Calu3 (cell line): Measurements from ENCODE around the gene CHD1. TPM values are rescaled to one million over a fixed set of nuclear protein-coding genes. Genes with fewer than 3 reads are reported as not detected.

ENCODE experiments used
- BruUV-seq: library from RNA; stranded (reverse); fragments of 400-500 nt; replicated peaks from 2 replicates; lab custom pipeline; 2021; lab: Mats Ljungman, UMichigan
- CTCF ChIA-PET: fragments of 300-600 bp; sonication (Branson Sonifier 250); formaldehyde crosslinking; loops from one replicate; lab custom pipeline; 2022; ENCODE audit warnings: antibody characterized with exemption; lab: Charles Lee
- DNase-seq: peaks from one replicate; pipeline ENCODE4 v3.0.0; 2022
- H3K27ac Mint-ChIP-seq: one replicate; pipeline ENCODE4 v1.8.0; 2022; ENCODE audit warnings: mixed read lengths; ENCODE audit not compliant: unreplicated experiment
- H3K27me3 Mint-ChIP-seq: one replicate; pipeline ENCODE4 v1.8.0; 2022; ENCODE audit warnings: mixed read lengths; ENCODE audit not compliant: unreplicated experiment
- H3K36me3 Mint-ChIP-seq: one replicate; pipeline ENCODE4 v1.8.0; 2022; ENCODE audit warnings: mild to moderate bottlenecking, moderate library complexity, mixed read lengths; ENCODE audit not compliant: insufficient read depth, unreplicated experiment
- H3K4me1 Mint-ChIP-seq: one replicate; pipeline ENCODE4 v1.8.0; 2022; ENCODE audit warnings: mild to moderate bottlenecking, low read depth, mixed read lengths; ENCODE audit not compliant: unreplicated experiment
- H3K4me3 Mint-ChIP-seq: one replicate; pipeline ENCODE4 v1.8.0; 2022; ENCODE audit warnings: mild to moderate bottlenecking, low read depth, moderate library complexity, mixed read lengths; ENCODE audit not compliant: unreplicated experiment
- H3K9me3 Mint-ChIP-seq: one replicate; pipeline ENCODE4 v1.8.0; 2022; ENCODE audit warnings: low read depth, mixed read lengths; ENCODE audit not compliant: unreplicated experiment
- intact Hi-C: fragments of 100-400 bp; cut with micrococcal nuclease; formaldehyde crosslinking; loops from one replicate; pipeline ENCODE4 v1.10.0; 2022; ENCODE audit not compliant: unreplicated experiment
- total RNA-seq: library from RNA; stranded (reverse); gene quantifications from 2 replicates; pipeline ENCODE4 v1.2.3, GENCODE V29; 2022
- TF ChIP-seq, protein P1 (sequence below): fragments of 200-600 bp; IDR thresholded peaks from one replicate; pipeline ENCODE4 v1.8.0; 2022; ENCODE audit warnings: antibody characterized with exemption; ENCODE audit not compliant: unreplicated experiment

The CHD1 gene
- total RNA-seq, 1 experiment from 2014 or later = 79.7 TPM

DNA sequence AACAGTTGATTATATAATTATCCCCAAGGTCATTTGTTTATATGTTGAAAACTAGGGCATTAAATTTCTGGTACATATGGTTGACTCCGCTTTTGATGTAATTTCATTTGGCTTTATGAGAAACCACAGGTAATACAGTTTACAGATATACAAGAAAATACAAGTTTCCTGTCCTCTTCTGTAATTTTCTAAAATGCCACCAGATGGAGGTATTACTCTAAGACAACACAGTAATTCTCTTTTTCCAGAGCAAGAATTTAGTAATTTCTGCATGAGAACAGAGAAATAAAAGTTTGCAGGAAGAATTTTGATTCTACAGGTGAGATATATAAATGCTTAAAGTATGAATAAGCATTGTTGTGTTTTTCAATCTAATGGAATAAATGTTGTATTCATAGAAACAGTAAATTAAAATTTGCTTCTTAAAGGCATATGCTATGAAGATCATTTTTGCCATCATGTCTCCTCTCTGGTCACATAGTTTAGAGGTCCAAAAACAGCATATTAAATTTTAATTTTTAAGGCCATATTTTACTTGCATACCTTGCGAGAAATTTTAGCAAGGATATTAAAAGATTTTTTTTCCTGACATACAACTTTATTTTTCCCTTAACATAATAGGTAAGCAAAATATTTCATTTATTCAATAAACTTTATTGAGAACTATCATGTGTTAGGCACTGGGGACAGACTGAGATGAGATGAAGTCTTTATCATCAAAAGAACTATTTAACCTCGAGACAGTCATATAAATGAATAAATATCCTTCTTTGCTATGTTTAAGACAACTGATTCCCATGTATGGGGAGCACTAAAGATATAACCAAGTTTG is 22.7 kb downstream of the CHD1 start:
- Mint-ChIP-seq H3K9me3 (no peaks in the 10 kb centered on the region), H3K27me3 (no peaks in the 10 kb centered on the region), H3K27ac (peak overlapping the region; percentile 76), H3K4me3 (peak overlapping the region; percentile 27), H3K4me1 (peaks cover 55% of the 10 kb centered on the region), H3K36me3 (peaks cover 48% of the 10 kb centered on the region)
- TF ChIP-seq, protein P1, sequence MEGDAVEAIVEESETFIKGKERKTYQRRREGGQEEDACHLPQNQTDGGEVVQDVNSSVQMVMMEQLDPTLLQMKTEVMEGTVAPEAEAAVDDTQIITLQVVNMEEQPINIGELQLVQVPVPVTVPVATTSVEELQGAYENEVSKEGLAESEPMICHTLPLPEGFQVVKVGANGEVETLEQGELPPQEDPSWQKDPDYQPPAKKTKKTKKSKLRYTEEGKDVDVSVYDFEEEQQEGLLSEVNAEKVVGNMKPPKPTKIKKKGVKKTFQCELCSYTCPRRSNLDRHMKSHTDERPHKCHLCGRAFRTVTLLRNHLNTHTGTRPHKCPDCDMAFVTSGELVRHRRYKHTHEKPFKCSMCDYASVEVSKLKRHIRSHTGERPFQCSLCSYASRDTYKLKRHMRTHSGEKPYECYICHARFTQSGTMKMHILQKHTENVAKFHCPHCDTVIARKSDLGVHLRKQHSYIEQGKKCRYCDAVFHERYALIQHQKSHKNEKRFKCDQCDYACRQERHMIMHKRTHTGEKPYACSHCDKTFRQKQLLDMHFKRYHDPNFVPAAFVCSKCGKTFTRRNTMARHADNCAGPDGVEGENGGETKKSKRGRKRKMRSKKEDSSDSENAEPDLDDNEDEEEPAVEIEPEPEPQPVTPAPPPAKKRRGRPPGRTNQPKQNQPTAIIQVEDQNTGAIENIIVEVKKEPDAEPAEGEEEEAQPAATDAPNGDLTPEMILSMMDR = peak; percentile 72
- no peak for DNase-seq
- intact Hi-C loops = loop anchor here (1.0 to 2.0 kb wide), 4 partner anchors 15 to 154 kb away; no protein-coding TSS in a partner anchor
- CTCF ChIA-PET = interaction anchor here (0.6 to 1.2 kb wide), 2 partner anchors 127 to 1723 kb away, joined by 3 to 5 read pairs; partner anchors contain the start of gene RIOK2
- no TSS peak for BruUV-seq

DNA sequence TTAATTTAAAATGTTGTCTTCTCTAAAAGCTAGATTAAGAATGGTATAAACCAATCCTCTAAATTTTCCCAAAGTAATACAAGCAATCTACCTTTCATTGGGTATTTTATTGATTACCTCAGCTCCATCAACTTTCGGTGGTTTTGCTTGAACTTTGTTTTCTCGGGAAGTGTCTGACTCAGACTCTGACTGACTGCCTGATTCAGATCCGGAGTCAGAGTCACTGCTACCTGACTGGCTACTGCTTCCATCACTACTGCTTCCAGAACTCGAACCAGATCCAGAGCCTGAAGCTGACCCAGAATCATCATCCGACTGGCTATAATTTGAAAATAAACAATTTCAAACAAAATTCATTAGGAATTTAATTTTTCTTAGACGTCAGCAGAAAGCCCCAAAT is 24.0 kb downstream of the CHD1 start:
- peak; percentile 46 for DNase-seq
- Mint-ChIP-seq H3K27ac (peak overlapping the region; percentile 76), H3K36me3 (peaks cover 60% of the 10 kb centered on the region), H3K27me3 (no peaks in the 10 kb centered on the region), H3K9me3 (no peaks in the 10 kb centered on the region), H3K4me3 (no peak overlapping the region), H3K4me1 (peaks cover 55% of the 10 kb centered on the region)
- CTCF ChIA-PET = interaction anchor here (0.8 to 1.9 kb wide), 6 partner anchors 9 to 155 kb away, joined by 3 to 8 read pairs (median 4); no protein-coding TSS in a partner anchor
- intact Hi-C loops = loop anchor here (2.0 kb wide), 1 partner anchor 22 kb away; no protein-coding TSS in a partner anchor
- no TSS peak for BruUV-seq
- TF ChIP-seq, protein P1 = no peak

DNA sequence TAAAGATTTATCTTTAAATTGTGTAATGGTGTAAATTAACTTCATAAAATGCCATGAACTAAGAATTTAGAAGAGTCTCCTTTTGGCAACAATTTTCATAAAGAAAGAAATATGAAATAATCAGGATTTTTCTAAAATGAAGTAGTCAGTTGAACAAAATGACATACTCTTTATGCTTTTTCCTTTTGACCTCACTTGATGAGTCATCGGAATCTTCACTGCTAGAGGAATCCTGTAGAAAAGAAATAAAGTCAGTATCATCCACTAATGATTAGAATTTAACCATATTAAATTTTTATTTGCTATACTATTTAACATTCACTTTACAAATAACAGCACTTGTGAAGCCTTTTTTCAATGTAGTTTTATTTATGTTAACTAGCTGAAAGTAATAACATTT is 26.1 kb downstream of the CHD1 start:
- CTCF ChIA-PET = no interaction called here
- intact Hi-C loops = loop anchor here (2.0 kb wide), 1 partner anchor 46 kb away; no protein-coding TSS in a partner anchor
- no peak for DNase-seq

DNA sequence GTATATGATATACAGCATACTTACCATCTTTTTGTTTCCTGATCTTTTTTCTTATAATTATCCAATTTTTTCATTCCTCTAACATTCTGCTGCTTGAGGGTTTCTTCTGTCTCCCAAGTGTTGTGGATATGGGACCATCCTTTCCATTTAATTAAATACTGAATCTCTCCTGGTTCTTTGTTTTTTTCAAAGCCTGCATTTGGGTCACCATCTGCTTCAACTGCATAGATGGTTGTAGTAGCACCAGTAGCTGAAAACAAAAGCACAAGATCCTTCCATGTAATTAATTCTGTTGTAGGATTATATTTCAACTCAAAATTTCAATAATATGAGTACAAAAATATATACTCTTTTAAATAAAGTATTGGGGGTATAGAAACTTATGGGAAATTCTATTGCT is 29.4 kb downstream of the CHD1 start:
- Mint-ChIP-seq H3K27ac (no peak overlapping the region), H3K4me1 (peaks cover 12% of the 10 kb centered on the region), H3K9me3 (no peaks in the 10 kb centered on the region), H3K4me3 (no peak overlapping the region), H3K27me3 (no peaks in the 10 kb centered on the region), H3K36me3 (peaks cover 77% of the 10 kb centered on the region)
- no TSS peak for BruUV-seq
- TF ChIP-seq, protein P1 = no peak
- CTCF ChIA-PET = interaction anchor here (0.7 kb wide), 1 partner anchor 650 kb away, joined by 5 read pairs; no protein-coding TSS in a partner anchor
- intact Hi-C loops = no loop called here
- no peak for DNase-seq

More for the DNA sequence above, 26.1 kb downstream of the CHD1 start:
- no peaks in the 10 kb centered on the region for H3K9me3 Mint-ChIP-seq
- no peak overlapping the region for H3K4me3 Mint-ChIP-seq
- TF ChIP-seq, protein P1 = no peak
- peaks cover 74% of the 10 kb centered on the region for H3K36me3 Mint-ChIP-seq
- H3K4me1 Mint-ChIP-seq = peaks cover 37% of the 10 kb centered on the region
- H3K27ac Mint-ChIP-seq = no peak overlapping the region
- H3K27me3 Mint-ChIP-seq = no peaks in the 10 kb centered on the region
- no TSS peak for BruUV-seq
